CD14-positive monocyte (primary cell): ENCODE measurements around the gene SOD1. TPM values are rescaled to one million over a fixed set of nuclear protein-coding genes. Genes with fewer than 3 reads are reported as not detected.

Experiments
- DNase-seq, 3 donors: peaks; one replicate each; pipeline ENCODE4 v3.0.0-alpha.2; 2011 to 2022
- H2AFZ ChIP-seq: 2 replicates; pipeline ENCODE4 v1.6.0; 2012; ENCODE audit warnings: mild to moderate bottlenecking, low read depth, low read length, inconsistent platforms; ENCODE audit not compliant: insufficient read depth, poor library complexity, severe bottlenecking
- H3K27ac ChIP-seq, 2 donors: 1 replicate in 1 of 2; 2 replicates in 1 of 2; pipeline ENCODE4 v1.5.1; 2012 to 2013; ENCODE audit warnings: low read length in 2 of 2, control low read depth in 1 of 2, inconsistent platforms in 1 of 2, low read depth in 1 of 2, mild to moderate bottlenecking in 1 of 2
- H3K27me3 ChIP-seq, 2 donors: one replicate each; pipeline versions ENCODE4 v1.6.0 to v1.6.1; 2011 to 2013; ENCODE audit warnings: low read length in 2 of 2; ENCODE audit not compliant: control insufficient read depth in 2 of 2, insufficient read depth in 2 of 2
- H3K36me3 ChIP-seq, 2 donors: replicated peaks in 1 of 2; 1 replicate in 1 of 2; 2 replicates in 1 of 2; pipeline versions ENCODE4 v1.5.1 to v1.6.1; 2012 to 2013; ENCODE audit warnings: low read length in 2 of 2, control low read depth in 1 of 2, inconsistent platforms in 1 of 2, mild to moderate bottlenecking in 1 of 2; ENCODE audit not compliant: insufficient read depth in 2 of 2, control insufficient read depth in 1 of 2
- H3K4me1 ChIP-seq, 2 donors: 1 replicate in 1 of 2; 2 replicates in 1 of 2; pipeline versions ENCODE4 v1.5.1 to v1.6.1; 2012 to 2013; ENCODE audit warnings: low read length in 2 of 2, control low read depth in 1 of 2, inconsistent platforms in 1 of 2, mild to moderate bottlenecking in 1 of 2, moderate library complexity in 1 of 2; ENCODE audit not compliant: insufficient read depth in 2 of 2, control insufficient read depth in 1 of 2
- H3K4me2 ChIP-seq: replicated peaks from 2 replicates; pipeline ENCODE3; 2012; ENCODE audit warnings: low read length, moderate library complexity, mild to moderate bottlenecking; ENCODE audit not compliant: poor library complexity, severe bottlenecking; ENCODE audit errors: extremely low read depth
- H3K4me3 ChIP-seq, 3 experiments: fragments of 200-600 bp in 1 of 3; sonication (generic) in 1 of 3; replicated peaks in 1 of 3; 1 replicate in 2 of 3; 2 replicates in 1 of 3; pipeline ENCODE4 v1.5.1; 2011 to 2013; ENCODE audit warnings: low read length in 3 of 3, mild to moderate bottlenecking in 3 of 3, control low read depth in 2 of 3, low read depth in 2 of 3, inconsistent platforms in 1 of 3, moderate library complexity in 1 of 3
- H3K79me2 ChIP-seq: 2 replicates; pipeline ENCODE4 v1.6.0; 2012; ENCODE audit warnings: mild to moderate bottlenecking, control low read depth, inconsistent platforms, low read length, moderate library complexity; ENCODE audit not compliant: insufficient read depth
- H3K9ac ChIP-seq: 2 replicates; pipeline ENCODE4 v1.6.0; 2017; ENCODE audit warnings: low read length, mild to moderate bottlenecking; ENCODE audit not compliant: insufficient read depth, poor library complexity, severe bottlenecking
- H3K9me3 ChIP-seq, 2 donors: replicated peaks in 1 of 2; 1 replicate in 1 of 2; 2 replicates in 1 of 2; pipeline versions ENCODE4 v1.5.1 to v1.6.1; 2012 to 2013; ENCODE audit warnings: low read length in 2 of 2, control low read depth in 1 of 2; ENCODE audit not compliant: control insufficient read depth in 1 of 2, insufficient read depth in 1 of 2
- H4K20me1 ChIP-seq: 2 replicates; pipeline ENCODE4 v1.6.0; 2012; ENCODE audit warnings: mild to moderate bottlenecking, low read length, control low read depth, moderate library complexity; ENCODE audit not compliant: insufficient read depth
- H3K27ac Mint-ChIP-seq, 7 donors: one replicate each; pipeline ENCODE4 v1.8.0; 2020; ENCODE audit warnings: mild to moderate bottlenecking in 7 of 7, mixed read lengths in 7 of 7, moderate library complexity in 6 of 7, inconsistent platforms in 2 of 7
- H3K27me3 Mint-ChIP-seq, 3 donors: one replicate each; pipeline ENCODE4 v1.8.0; 2021 to 2022; ENCODE audit warnings: low read depth in 3 of 3, mild to moderate bottlenecking in 3 of 3, mixed read lengths in 3 of 3, moderate library complexity in 3 of 3, inconsistent platforms in 1 of 3
- H3K36me3 Mint-ChIP-seq, 2 donors: one replicate each; pipeline ENCODE4 v1.8.0; 2020; ENCODE audit warnings: mixed read lengths in 2 of 2, inconsistent platforms in 1 of 2, mild to moderate bottlenecking in 1 of 2
- H3K4me1 Mint-ChIP-seq: one replicate; pipeline ENCODE4 v1.8.0; 2020; ENCODE audit warnings: mild to moderate bottlenecking, mixed read lengths
- H3K4me3 Mint-ChIP-seq, 2 donors: one replicate each; pipeline ENCODE4 v1.8.0; 2020; ENCODE audit warnings: mild to moderate bottlenecking in 2 of 2, mixed read lengths in 2 of 2, moderate library complexity in 1 of 2
- H3K9me3 Mint-ChIP-seq, 7 donors: one replicate each; pipeline ENCODE4 v1.8.0; 2020 to 2022; ENCODE audit warnings: mixed read lengths in 7 of 7, mild to moderate bottlenecking in 6 of 7, moderate library complexity in 6 of 7, inconsistent platforms in 2 of 7
- WGBS: methylation state at CpG from one replicate; pipeline ENCODE4 v1.1.5; 2013; ENCODE audit warnings: missing lambda C conversion rate; ENCODE audit not compliant: insufficient coverage; 5-methylcytosine and 5-hydroxymethylcytosine counted together
- intact Hi-C, 2 donors: fragments of 100-400 bp; cut with micrococcal nuclease; formaldehyde crosslinking; loops; one replicate each; pipeline versions ENCODE4 v1.15.0 to v1.15.1; 2023
- polyA plus RNA-seq, 3 donors: library from polyadenylated mRNA; depleted of rRNA in 1 of 3; unstranded in 2 of 3; stranded (reverse) in 1 of 3; fragments of 300-500 nt in 2 of 3; fragments of >200 nt in 1 of 3; fragmentation: Illumina TruSeq in 2 of 3; gene quantifications; 1 replicate in 2 of 3; 2 replicates in 1 of 3; pipeline ENCODE4 v1.2.3, GENCODE V29; 2012 to 2021
- TF ChIP-seq, protein P1 (sequence below): fragments of 200-600 bp; IDR thresholded peaks from one replicate; pipeline ENCODE4 v1.8.0; 2022; ENCODE audit warnings: antibody characterized with exemption, mild to moderate bottlenecking

Gene SOD1
- polyA plus RNA-seq, 3 donors: 79.6 to 174 (median 157) TPM

DNA sequence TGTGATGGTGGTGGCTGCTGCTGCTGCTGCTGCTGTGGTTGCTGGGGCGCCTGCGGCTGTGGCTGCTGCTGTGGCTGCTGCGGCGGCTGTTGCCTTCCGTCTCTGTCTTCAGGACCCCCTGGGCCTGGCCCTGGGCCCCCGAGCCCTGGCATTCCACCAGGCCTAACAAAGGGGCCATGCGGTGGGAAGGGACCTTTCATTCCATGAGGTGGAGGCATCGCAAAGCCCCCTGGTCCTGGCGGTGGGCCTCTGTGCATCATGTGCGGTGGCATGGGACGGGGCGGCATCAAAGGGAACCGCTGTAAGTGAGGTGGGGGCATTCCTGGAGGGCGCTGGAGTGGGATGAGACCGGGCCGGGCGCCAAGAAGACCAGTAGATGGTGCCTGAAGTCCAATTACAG is 12.4 kb downstream of the SOD1 start:
- Histone ChIP-seq H3K9ac (no peak overlapping the region), H3K27ac (no peak overlapping the region), H3K79me2 (no peaks in the 10 kb centered on the region), H2AFZ (no peak overlapping the region), H4K20me1 (peaks cover 6% of the 10 kb centered on the region), H3K9me3 (no peaks in the 10 kb centered on the region), H3K36me3 (peaks cover 25 to 68% of the 10 kb centered on the region in 2 donors), H3K4me1 (peaks cover 2 to 11% of the 10 kb centered on the region in 2 donors), H3K4me2 (no peak overlapping the region), H3K27me3 (no peaks in the 10 kb centered on the region), H3K4me3 (no peak overlapping the region)
- intact Hi-C loops: no loop called here
- over 99% methylated on average over 15 of the region's 17 CpGs for WGBS
- Mint-ChIP-seq H3K4me1 (peaks cover 12% of the 10 kb centered on the region), H3K4me3 (no peak overlapping the region), H3K36me3 (peaks cover 37 to 45% of the 10 kb centered on the region in 2 donors), H3K9me3 (no peaks in the 10 kb centered on the region), H3K27me3 (no peaks in the 10 kb centered on the region), H3K27ac (no peak overlapping the region)
- DNase-seq: no peak
- TF ChIP-seq, protein P1, sequence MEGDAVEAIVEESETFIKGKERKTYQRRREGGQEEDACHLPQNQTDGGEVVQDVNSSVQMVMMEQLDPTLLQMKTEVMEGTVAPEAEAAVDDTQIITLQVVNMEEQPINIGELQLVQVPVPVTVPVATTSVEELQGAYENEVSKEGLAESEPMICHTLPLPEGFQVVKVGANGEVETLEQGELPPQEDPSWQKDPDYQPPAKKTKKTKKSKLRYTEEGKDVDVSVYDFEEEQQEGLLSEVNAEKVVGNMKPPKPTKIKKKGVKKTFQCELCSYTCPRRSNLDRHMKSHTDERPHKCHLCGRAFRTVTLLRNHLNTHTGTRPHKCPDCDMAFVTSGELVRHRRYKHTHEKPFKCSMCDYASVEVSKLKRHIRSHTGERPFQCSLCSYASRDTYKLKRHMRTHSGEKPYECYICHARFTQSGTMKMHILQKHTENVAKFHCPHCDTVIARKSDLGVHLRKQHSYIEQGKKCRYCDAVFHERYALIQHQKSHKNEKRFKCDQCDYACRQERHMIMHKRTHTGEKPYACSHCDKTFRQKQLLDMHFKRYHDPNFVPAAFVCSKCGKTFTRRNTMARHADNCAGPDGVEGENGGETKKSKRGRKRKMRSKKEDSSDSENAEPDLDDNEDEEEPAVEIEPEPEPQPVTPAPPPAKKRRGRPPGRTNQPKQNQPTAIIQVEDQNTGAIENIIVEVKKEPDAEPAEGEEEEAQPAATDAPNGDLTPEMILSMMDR: no peak

DNA sequence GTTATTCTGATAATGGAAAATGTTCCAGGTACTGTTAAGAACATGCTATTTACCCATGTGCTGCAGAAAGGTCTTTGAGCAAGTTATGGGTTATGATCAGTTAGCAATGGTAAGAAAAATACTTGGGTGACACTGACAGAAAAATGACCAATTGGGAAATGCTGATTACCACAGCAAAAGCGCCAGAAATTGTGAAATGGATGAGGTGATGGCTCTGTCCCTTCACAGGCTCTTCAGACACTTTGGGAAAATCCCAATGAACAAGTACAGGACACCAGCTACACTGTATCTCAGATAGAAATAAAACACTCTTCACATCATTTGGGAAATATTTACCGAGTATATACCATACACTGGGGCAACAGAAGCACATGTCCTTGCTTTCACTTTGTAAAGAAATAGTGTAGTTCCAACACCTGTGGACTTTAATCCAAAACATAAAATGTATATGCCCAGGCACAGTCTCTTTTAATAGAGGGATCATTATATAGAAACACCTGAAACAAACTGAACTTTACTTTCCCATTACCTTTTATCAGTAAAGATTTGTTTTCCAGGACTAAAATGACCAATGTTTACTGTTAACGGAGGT is 13.9 kb downstream of the SOD1 start:
- intact Hi-C loops: no loop called here
- Mint-ChIP-seq H3K36me3 (peaks cover 25 to 31% of the 10 kb centered on the region in 2 donors), H3K27me3 (no peaks in the 10 kb centered on the region), H3K4me1 (peaks cover 7% of the 10 kb centered on the region), H3K27ac (no peak overlapping the region), H3K4me3 (no peak overlapping the region), H3K9me3 (no peaks in the 10 kb centered on the region)
- H3K9ac ChIP-seq: no peak overlapping the region
- H3K36me3 ChIP-seq: peaks cover 18 to 54% of the 10 kb centered on the region in 2 donors
- WGBS: no CpG with 5 or more reads among the region's 3 CpGs
- H3K4me3 ChIP-seq: no peak overlapping the region
- peak in 1 of 3 donors; percentile 11 for DNase-seq
- H3K79me2 ChIP-seq: no peaks in the 10 kb centered on the region
- H3K27me3 ChIP-seq: no peaks in the 10 kb centered on the region
- TF ChIP-seq, protein P1: no peak
- H3K9me3 ChIP-seq: no peaks in the 10 kb centered on the region
- no peak overlapping the region for H2AFZ ChIP-seq
- peaks cover 6% of the 10 kb centered on the region for H4K20me1 ChIP-seq
- H3K27ac ChIP-seq: no peak overlapping the region
- no peak overlapping the region for H3K4me2 ChIP-seq
- H3K4me1 ChIP-seq: peaks cover 2 to 3% of the 10 kb centered on the region in 2 donors
